Kidney tubule cell (primary cell): Measurements from ENCODE around the gene ANGEL2.
A peak's percentile ranks its signal among the peaks of the same experiment; 100 is the strongest.

ENCODE experiments used
- DNase-seq: peaks from one replicate; pipeline ENCODE4 v3.0.0-alpha.2; 2018; ENCODE audit warnings: low spot score

Gene ANGEL2

GRCh38 chr1:212951126-212951946 lies 64.3 kb downstream of the ANGEL2 start:
- no peak for DNase-seq

GRCh38 chr1:212950243-212951125 lies 65.2 kb downstream of the ANGEL2 start, which contains the start of gene VASH2:
TSS of gene VASH2 (plus strand) at chr1:212950541. CDS start at chr1:212951543, 1,002 bp downstream.
- DNase-seq: peak; percentile 81

- DNase-seq: no peak
Measured at GRCh38 chr1:212949771-212950170, 65.9 kb downstream of the ANGEL2 start.

GRCh38 chr1:212946872-212947271 lies 68.8 kb downstream of the ANGEL2 start:
- no peak for DNase-seq

- DNase-seq: no peak
Measured at GRCh38 chr1:212945463-212946160, 70.1 kb downstream of the ANGEL2 start.

GRCh38 chr1:212945056-212945455 lies 70.6 kb downstream of the ANGEL2 start:
- no peak for DNase-seq

GRCh38 chr1:212944229-212944901 lies 71.3 kb downstream of the ANGEL2 start:
- no peak for DNase-seq

- no peak for DNase-seq
Measured at GRCh38 chr1:212943393-212943710, 72.3 kb downstream of the ANGEL2 start.

- no peak for DNase-seq
Measured at GRCh38 chr1:212942679-212943392, 72.8 kb downstream of the ANGEL2 start.
